ENCODE data around the gene RASGRP2. TPM values are rescaled to one million over a fixed set of nuclear protein-coding genes. Genes with fewer than 3 reads are reported as not detected.
A peak's percentile ranks its signal among the peaks of the same experiment; 100 is the strongest.

The RASGRP2 gene
- total and polyA plus RNA-seq, 2 experiments from 2014 or later, result 30.1 to 50.4 TPM

DNA sequence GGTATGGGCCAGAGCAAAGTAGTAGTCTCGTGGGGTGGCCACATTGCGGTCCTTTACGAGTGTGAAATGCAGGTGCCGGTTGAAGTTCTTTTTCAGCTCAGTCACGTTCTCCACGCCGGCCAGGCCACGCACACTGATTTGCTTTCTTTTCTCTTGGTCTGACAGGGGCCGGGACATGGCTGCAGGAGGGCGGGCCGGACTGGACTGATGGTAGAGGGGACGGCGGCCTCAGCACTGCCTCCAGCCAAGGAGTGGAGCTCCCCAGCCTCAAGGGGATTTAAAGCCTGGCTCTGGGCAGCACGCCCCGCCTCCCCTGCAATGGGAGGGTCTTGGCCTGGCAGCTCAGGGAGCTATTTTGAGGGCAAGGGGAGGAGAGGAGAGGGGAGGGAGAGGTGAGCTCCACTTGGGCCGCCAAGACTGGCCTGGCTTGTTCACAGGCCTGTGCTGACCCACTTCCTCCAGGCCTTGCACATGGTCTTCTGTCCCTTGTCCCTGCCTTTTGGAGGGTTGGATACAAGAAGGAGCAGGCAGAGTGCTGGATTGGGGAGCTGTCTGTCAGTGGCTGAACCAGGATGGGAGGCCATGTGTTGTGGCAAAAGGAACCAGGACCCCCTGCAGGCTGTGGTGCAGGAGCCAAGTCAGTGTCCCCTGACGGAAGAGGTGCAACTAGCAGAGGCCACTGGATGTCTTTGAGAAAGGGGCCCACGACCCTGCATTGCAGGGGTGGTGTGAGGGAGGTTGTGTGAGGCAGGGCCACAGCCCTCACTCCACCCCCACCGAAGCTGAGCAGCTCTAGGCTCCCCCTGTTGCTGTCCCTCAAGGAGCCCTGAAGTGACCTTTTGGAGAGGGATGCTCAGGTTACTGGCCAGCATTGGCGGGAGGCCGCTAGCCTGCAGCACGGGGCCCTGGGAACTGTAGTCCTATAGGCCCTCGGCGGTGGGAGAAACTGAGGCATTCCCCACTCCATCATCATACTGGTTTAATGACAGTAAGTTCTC is 16.1 kb upstream of the RASGRP2 start, which contains the start of gene PYGM:
Gene PYGM, minus strand, starts transcription at position 253 of the 998 bp plus-strand sequence. Its CDS starts 76 bp downstream, at position 177.
- no peak within 1 kb of the TSS for H2AFZ ChIP-seq
- peak within 1 kb of the TSS; percentile 38 for H3K4me3 ChIP-seq
- peaks cover 59% of the 10 kb centered on the region for H3K4me1 ChIP-seq (ENCODE audit: insufficient read depth)
- 0 out of 2 replicates have a peak, but pooled peaks cover 9% of the 10 kb centered on the region for H3K79me2 ChIP-seq (replicated peaks; ENCODE audit: insufficient read depth)
- no peaks in the 10 kb centered on the region; the same call in 1 of the 3 replicates for H3K9me3 Mint-ChIP-seq
- peak within 1 kb of the TSS; percentile 55 for H3K4me3 Mint-ChIP-seq
- peak within 1 kb of the TSS; percentile 89 for H3K27ac Mint-ChIP-seq
- peaks cover 13% of the 10 kb centered on the region for H4K20me1 ChIP-seq (replicated peaks; ENCODE audit: insufficient read depth)
- peak within 1 kb of the TSS; percentile 49 for H3K4me2 ChIP-seq
- peaks cover 28% of the 10 kb centered on the region for H3K36me3 Mint-ChIP-seq (ENCODE audit: low read depth)
- peak; percentile 86 for DNase-seq (ENCODE audit: low spot score)
- ATAC-seq, result peak; percentile 57
- H3K4me1 Mint-ChIP-seq, result peaks cover 64% of the 10 kb centered on the region
- H3K9me2 ChIP-seq (ENCODE audit: insufficient read depth), result no peaks in the 10 kb centered on the region
- H3K27me3 ChIP-seq (ENCODE audit: insufficient read depth), result no peaks in the 10 kb centered on the region
- no peak for TF ChIP-seq ZNF331 (CRISPR knock-in tag; IDR thresholded peaks at IDR 0.05; ENCODE audit: low read depth)
- TF ChIP-seq, protein P1, sequence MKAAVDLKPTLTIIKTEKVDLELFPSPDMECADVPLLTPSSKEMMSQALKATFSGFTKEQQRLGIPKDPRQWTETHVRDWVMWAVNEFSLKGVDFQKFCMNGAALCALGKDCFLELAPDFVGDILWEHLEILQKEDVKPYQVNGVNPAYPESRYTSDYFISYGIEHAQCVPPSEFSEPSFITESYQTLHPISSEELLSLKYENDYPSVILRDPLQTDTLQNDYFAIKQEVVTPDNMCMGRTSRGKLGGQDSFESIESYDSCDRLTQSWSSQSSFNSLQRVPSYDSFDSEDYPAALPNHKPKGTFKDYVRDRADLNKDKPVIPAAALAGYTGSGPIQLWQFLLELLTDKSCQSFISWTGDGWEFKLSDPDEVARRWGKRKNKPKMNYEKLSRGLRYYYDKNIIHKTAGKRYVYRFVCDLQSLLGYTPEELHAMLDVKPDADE (IDR thresholded peaks at IDR 0.05), result 0 out of 2 replicates have a peak, but pooled peaks have one; percentile 7
- TF ChIP-seq CREB1 (CRISPR knock-in tag; IDR thresholded peaks at IDR 0.05; ENCODE audit: low read depth), result no peak
- no peak for TF ChIP-seq NANOG (IDR thresholded peaks at IDR 0.05; ENCODE audit: borderline replicate concordance)
- TF ChIP-seq, protein P2, sequence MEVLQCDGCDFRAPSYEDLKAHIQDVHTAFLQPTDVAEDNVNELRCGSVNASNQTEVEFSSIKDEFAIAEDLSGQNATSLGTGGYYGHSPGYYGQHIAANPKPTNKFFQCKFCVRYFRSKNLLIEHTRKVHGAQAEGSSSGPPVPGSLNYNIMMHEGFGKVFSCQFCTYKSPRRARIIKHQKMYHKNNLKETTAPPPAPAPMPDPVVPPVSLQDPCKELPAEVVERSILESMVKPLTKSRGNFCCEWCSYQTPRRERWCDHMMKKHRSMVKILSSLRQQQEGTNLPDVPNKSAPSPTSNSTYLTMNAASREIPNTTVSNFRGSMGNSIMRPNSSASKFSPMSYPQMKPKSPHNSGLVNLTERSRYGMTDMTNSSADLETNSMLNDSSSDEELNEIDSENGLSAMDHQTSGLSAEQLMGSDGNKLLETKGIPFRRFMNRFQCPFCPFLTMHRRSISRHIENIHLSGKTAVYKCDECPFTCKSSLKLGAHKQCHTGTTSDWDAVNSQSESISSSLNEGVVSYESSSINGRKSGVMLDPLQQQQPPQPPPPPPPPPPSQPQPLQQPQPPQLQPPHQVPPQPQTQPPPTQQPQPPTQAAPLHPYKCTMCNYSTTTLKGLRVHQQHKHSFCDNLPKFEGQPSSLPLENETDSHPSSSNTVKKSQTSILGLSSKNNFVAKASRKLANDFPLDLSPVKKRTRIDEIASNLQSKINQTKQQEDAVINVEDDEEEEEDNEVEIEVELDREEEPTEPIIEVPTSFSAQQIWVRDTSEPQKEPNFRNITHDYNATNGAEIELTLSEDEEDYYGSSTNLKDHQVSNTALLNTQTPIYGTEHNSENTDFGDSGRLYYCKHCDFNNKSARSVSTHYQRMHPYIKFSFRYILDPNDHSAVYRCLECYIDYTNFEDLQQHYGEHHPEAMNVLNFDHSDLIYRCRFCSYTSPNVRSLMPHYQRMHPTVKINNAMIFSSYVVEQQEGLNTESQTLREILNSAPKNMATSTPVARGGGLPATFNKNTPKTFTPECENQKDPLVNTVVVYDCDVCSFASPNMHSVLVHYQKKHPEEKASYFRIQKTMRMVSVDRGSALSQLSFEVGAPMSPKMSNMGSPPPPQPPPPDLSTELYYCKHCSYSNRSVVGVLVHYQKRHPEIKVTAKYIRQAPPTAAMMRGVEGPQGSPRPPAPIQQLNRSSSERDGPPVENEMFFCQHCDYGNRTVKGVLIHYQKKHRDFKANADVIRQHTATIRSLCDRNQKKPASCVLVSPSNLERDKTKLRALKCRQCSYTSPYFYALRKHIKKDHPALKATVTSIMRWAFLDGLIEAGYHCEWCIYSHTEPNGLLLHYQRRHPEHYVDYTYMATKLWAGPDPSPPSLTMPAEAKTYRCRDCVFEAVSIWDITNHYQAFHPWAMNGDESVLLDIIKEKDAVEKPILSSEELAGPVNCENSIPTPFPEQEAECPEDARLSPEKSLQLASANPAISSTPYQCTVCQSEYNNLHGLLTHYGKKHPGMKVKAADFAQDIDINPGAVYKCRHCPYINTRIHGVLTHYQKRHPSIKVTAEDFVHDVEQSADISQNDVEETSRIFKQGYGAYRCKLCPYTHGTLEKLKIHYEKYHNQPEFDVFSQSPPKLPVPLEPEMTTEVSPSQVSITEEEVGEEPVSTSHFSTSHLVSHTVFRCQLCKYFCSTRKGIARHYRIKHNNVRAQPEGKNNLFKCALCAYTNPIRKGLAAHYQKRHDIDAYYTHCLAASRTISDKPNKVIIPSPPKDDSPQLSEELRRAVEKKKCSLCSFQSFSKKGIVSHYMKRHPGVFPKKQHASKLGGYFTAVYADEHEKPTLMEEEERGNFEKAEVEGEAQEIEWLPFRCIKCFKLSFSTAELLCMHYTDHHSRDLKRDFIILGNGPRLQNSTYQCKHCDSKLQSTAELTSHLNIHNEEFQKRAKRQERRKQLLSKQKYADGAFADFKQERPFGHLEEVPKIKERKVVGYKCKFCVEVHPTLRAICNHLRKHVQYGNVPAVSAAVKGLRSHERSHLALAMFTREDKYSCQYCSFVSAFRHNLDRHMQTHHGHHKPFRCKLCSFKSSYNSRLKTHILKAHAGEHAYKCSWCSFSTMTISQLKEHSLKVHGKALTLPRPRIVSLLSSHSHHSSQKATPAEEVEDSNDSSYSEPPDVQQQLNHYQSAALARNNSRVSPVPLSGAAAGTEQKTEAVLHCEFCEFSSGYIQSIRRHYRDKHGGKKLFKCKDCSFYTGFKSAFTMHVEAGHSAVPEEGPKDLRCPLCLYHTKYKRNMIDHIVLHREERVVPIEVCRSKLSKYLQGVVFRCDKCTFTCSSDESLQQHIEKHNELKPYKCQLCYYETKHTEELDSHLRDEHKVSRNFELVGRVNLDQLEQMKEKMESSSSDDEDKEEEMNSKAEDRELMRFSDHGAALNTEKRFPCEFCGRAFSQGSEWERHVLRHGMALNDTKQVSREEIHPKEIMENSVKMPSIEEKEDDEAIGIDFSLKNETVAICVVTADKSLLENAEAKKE (CRISPR knock-in tag; IDR thresholded peaks at IDR 0.05), result no peak
- peak; percentile 50; the same call in 1 of the 2 replicates for TF ChIP-seq POLR2AphosphoS5 (IDR thresholded peaks at IDR 0.05; ENCODE audit: low read depth)
- TF ChIP-seq ZNF114 (CRISPR knock-in tag; IDR thresholded peaks at IDR 0.05), result no peak
- no peak for TF ChIP-seq STAT1 (IDR thresholded peaks at IDR 0.05; ENCODE audit: unreplicated experiment)
- TF ChIP-seq, protein P3, sequence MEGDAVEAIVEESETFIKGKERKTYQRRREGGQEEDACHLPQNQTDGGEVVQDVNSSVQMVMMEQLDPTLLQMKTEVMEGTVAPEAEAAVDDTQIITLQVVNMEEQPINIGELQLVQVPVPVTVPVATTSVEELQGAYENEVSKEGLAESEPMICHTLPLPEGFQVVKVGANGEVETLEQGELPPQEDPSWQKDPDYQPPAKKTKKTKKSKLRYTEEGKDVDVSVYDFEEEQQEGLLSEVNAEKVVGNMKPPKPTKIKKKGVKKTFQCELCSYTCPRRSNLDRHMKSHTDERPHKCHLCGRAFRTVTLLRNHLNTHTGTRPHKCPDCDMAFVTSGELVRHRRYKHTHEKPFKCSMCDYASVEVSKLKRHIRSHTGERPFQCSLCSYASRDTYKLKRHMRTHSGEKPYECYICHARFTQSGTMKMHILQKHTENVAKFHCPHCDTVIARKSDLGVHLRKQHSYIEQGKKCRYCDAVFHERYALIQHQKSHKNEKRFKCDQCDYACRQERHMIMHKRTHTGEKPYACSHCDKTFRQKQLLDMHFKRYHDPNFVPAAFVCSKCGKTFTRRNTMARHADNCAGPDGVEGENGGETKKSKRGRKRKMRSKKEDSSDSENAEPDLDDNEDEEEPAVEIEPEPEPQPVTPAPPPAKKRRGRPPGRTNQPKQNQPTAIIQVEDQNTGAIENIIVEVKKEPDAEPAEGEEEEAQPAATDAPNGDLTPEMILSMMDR (conservative IDR thresholded peaks at IDR 0.05; ENCODE audit: low read depth in 2 of 2), result no peak
- no peak for TF ChIP-seq EZH2 (IDR thresholded peaks at IDR 0.05; ENCODE audit: low read depth, unreplicated experiment)
- peak within 1 kb of the TSS; percentile 96 for H3K27ac ChIP-seq (ENCODE audit: low read depth)
- H3K36me3 ChIP-seq (ENCODE audit: insufficient read depth), result peaks cover 6% of the 10 kb centered on the region; the same call in 1 of the 2 replicates
- H3F3A ChIP-seq (replicated peaks; ENCODE audit: low read depth), result peaks cover 50% of the 10 kb centered on the region
- H3K27me3 Mint-ChIP-seq (ENCODE audit: insufficient read depth, low read depth, poor library complexity), result peaks cover 33% of the 10 kb centered on the region

Measured in GM23338 (cell line).